Osteoblast (primary cell): ENCODE results near the gene PLA2G6. TPM values are rescaled to one million over a fixed set of nuclear protein-coding genes. Genes with fewer than 3 reads are reported as not detected.

Source experiments
- DNase-seq: peaks from one replicate; pipeline ENCODE4 v3.0.0; 2011; ENCODE audit warnings: low spot score, mixed read lengths; ENCODE audit not compliant: insufficient read length; ENCODE audit errors: missing footprints
- H2AFZ ChIP-seq: 2 replicates; pipeline ENCODE4 v1.6.0; 2011; ENCODE audit warnings: mild to moderate bottlenecking, low read length
- H3K27ac ChIP-seq: 2 replicates; pipeline ENCODE4 v1.5.1; 2011; ENCODE audit warnings: mild to moderate bottlenecking, low read depth, low read length, moderate library complexity
- H3K27me3 ChIP-seq: 2 replicates; pipeline ENCODE4 v1.6.0; 2012; ENCODE audit warnings: mild to moderate bottlenecking, control low read depth, inconsistent platforms, low read length, moderate library complexity; ENCODE audit not compliant: insufficient read depth
- H3K36me3 ChIP-seq: 2 replicates; pipeline ENCODE4 v1.5.1; 2011; ENCODE audit warnings: mild to moderate bottlenecking, low read length, control low read depth, moderate library complexity; ENCODE audit not compliant: insufficient read depth
- H3K4me1 ChIP-seq: 2 replicates; pipeline ENCODE4 v1.5.1; 2011; ENCODE audit warnings: mild to moderate bottlenecking, low read length, control low read depth, moderate library complexity; ENCODE audit not compliant: insufficient read depth
- H3K4me2 ChIP-seq: 2 replicates; pipeline ENCODE4 v1.6.0; 2011; ENCODE audit warnings: mild to moderate bottlenecking, low read length; ENCODE audit not compliant: insufficient read depth
- H3K4me3 ChIP-seq: fragments of 200-600 bp; sonication (generic); 3 replicates; pipeline ENCODE4 v1.5.1; 2012; ENCODE audit warnings: mild to moderate bottlenecking, low read length, inconsistent platforms; ENCODE audit not compliant: insufficient read depth
- H3K79me2 ChIP-seq: 2 replicates; pipeline ENCODE4 v1.6.0; 2012; ENCODE audit warnings: mild to moderate bottlenecking, low read length, control low read depth, inconsistent platforms; ENCODE audit not compliant: insufficient read depth
- H3K9me3 ChIP-seq: 2 replicates; pipeline ENCODE4 v1.5.1; 2011; ENCODE audit warnings: low read depth, low read length, control low read depth
- H4K20me1 ChIP-seq: 2 replicates; pipeline ENCODE4 v1.6.0; 2012; ENCODE audit warnings: mild to moderate bottlenecking, low read length, control low read depth; ENCODE audit not compliant: insufficient read depth
- total RNA-seq: library from RNA; depleted of rRNA; stranded (reverse); fragments of >200 nt; gene quantifications from 2 replicates; pipeline ENCODE4 v1.2.3, GENCODE V29; 2012
- TF ChIP-seq, protein P1 (sequence below): IDR thresholded peaks from 2 replicates; pipeline ENCODE4 v1.5.1; 2011; ENCODE audit warnings: mild to moderate bottlenecking, low read depth, low read length, moderate library complexity; ENCODE audit errors: extremely low read depth

The PLA2G6 gene
- total RNA-seq, 1 donor = 12.3 TPM

- no peak overlapping the region for H2AFZ ChIP-seq
- H3K4me1 ChIP-seq = no peaks in the 10 kb centered on the region
- DNase-seq = peak; percentile 77
- no peaks in the 10 kb centered on the region for H3K9me3 ChIP-seq
- TF ChIP-seq, protein P1, sequence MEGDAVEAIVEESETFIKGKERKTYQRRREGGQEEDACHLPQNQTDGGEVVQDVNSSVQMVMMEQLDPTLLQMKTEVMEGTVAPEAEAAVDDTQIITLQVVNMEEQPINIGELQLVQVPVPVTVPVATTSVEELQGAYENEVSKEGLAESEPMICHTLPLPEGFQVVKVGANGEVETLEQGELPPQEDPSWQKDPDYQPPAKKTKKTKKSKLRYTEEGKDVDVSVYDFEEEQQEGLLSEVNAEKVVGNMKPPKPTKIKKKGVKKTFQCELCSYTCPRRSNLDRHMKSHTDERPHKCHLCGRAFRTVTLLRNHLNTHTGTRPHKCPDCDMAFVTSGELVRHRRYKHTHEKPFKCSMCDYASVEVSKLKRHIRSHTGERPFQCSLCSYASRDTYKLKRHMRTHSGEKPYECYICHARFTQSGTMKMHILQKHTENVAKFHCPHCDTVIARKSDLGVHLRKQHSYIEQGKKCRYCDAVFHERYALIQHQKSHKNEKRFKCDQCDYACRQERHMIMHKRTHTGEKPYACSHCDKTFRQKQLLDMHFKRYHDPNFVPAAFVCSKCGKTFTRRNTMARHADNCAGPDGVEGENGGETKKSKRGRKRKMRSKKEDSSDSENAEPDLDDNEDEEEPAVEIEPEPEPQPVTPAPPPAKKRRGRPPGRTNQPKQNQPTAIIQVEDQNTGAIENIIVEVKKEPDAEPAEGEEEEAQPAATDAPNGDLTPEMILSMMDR = no peak
- no peaks in the 10 kb centered on the region for H3K36me3 ChIP-seq
- H3K27ac ChIP-seq = no peak overlapping the region
- H3K4me2 ChIP-seq = peak overlapping the region; percentile 70
- peaks cover 3% of the 10 kb centered on the region for H4K20me1 ChIP-seq
- H3K4me3 ChIP-seq = no peak overlapping the region
- peaks cover 19% of the 10 kb centered on the region for H3K27me3 ChIP-seq
- no peaks in the 10 kb centered on the region for H3K79me2 ChIP-seq
These were observed 99.4 kb downstream of the PLA2G6 start for GRCh38 chr22:38081941-38082828.

- peak overlapping the region; percentile 70 for H3K4me2 ChIP-seq
- H3K27ac ChIP-seq = no peak overlapping the region
- no peak overlapping the region for H2AFZ ChIP-seq
- TF ChIP-seq, protein P1 = no peak
- no peaks in the 10 kb centered on the region for H3K4me1 ChIP-seq
- H3K27me3 ChIP-seq = peaks cover 19% of the 10 kb centered on the region
- H3K9me3 ChIP-seq = no peaks in the 10 kb centered on the region
- H3K36me3 ChIP-seq = no peaks in the 10 kb centered on the region
- no peaks in the 10 kb centered on the region for H3K79me2 ChIP-seq
- peaks cover 3% of the 10 kb centered on the region for H4K20me1 ChIP-seq
- peak overlapping the region; percentile 52 for H3K4me3 ChIP-seq
- DNase-seq = no peak
These were observed 100.0 kb downstream of the PLA2G6 start for GRCh38 chr22:38081636-38081940.

GRCh38 chr22:38080850-38081635 is 100.6 kb downstream of the PLA2G6 start:
- Histone ChIP-seq H3K27me3 (peaks cover 19% of the 10 kb centered on the region), H2AFZ (peak overlapping the region; percentile 59), H3K4me3 (peak overlapping the region; percentile 52), H3K27ac (no peak overlapping the region), H3K4me2 (peak overlapping the region; percentile 70), H3K4me1 (no peaks in the 10 kb centered on the region), H4K20me1 (peaks cover 3% of the 10 kb centered on the region), H3K36me3 (no peaks in the 10 kb centered on the region), H3K9me3 (no peaks in the 10 kb centered on the region), H3K79me2 (no peaks in the 10 kb centered on the region)
- TF ChIP-seq, protein P1 = no peak
- DNase-seq = peak; percentile 95

DNA sequence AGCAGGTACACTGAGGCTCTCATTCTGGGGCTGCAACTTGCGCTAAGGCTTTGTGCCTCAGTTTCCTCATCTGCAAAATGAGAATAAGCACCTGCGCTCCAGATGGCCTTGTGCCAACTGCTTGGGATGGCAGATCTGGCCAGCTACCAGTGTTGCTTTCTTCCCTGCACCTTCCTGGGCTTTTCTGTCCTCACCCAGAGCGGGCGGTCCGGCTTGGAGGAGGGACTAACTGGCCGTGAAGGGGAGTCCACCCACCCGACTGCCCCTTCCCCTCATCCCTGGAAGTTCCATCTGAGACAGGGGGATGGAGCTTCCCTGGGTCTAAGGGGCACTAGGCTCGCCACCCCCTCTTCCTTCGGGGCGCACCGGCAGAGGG is 101.2 kb downstream of the PLA2G6 start:
- Histone ChIP-seq H3K9me3 (no peaks in the 10 kb centered on the region), H3K36me3 (no peaks in the 10 kb centered on the region), H3K4me3 (no peak overlapping the region), H3K79me2 (no peaks in the 10 kb centered on the region), H2AFZ (no peak overlapping the region), H3K4me1 (no peaks in the 10 kb centered on the region), H3K27ac (no peak overlapping the region), H3K4me2 (peak overlapping the region; percentile 70), H4K20me1 (peaks cover 3% of the 10 kb centered on the region), H3K27me3 (peaks cover 19% of the 10 kb centered on the region)
- DNase-seq = peak; percentile 84
- TF ChIP-seq, protein P1 = no peak
